H9 (cell line): ENCODE measurements around the gene GRIK3. TPM values are rescaled to one million over a fixed set of nuclear protein-coding genes. Genes with fewer than 3 reads are reported as not detected.

Experiments used
- DNase-seq: peaks from one replicate; pipeline ENCODE4 v3.0.0-alpha.2; 2017
- H2AFZ ChIP-seq: one replicate; pipeline ENCODE4 v1.6.1; 2013; ENCODE audit warnings: mild to moderate bottlenecking, low read length, control low read depth, moderate library complexity
- H2AK5ac ChIP-seq: 2 replicates; pipeline ENCODE4 v1.6.1; 2013; ENCODE audit warnings: low read length, control low read depth, mixed read lengths; ENCODE audit not compliant: insufficient read length
- H2BK120ac ChIP-seq: one replicate; pipeline ENCODE4 v1.6.1; 2013; ENCODE audit warnings: low read depth, mild to moderate bottlenecking, low read length, control low read depth, inconsistent platforms; ENCODE audit not compliant: poor library complexity, severe bottlenecking
- H2BK12ac ChIP-seq: 2 replicates; pipeline ENCODE4 v1.6.1; 2013; ENCODE audit warnings: low read length, control low read depth, mixed read lengths, low read depth; ENCODE audit not compliant: insufficient read length
- H2BK15ac ChIP-seq: 2 replicates; pipeline ENCODE4 v1.6.1; 2013; ENCODE audit warnings: low read depth, low read length, control low read depth
- H2BK20ac ChIP-seq: one replicate; pipeline ENCODE4 v1.6.1; 2013; ENCODE audit warnings: low read depth, mild to moderate bottlenecking, low read length, control low read depth, inconsistent platforms; ENCODE audit not compliant: poor library complexity, severe bottlenecking
- H2BK5ac ChIP-seq: 2 replicates; pipeline ENCODE4 v1.6.1; 2013; ENCODE audit warnings: low read length, control low read depth, mixed read lengths; ENCODE audit not compliant: insufficient read length
- H3K14ac ChIP-seq: 2 replicates; pipeline ENCODE4 v1.6.1; 2013; ENCODE audit warnings: low read length, control low read depth; ENCODE audit not compliant: insufficient read depth
- H3K18ac ChIP-seq: 2 replicates; pipeline ENCODE4 v1.6.1; 2013; ENCODE audit warnings: low read depth, mild to moderate bottlenecking, mixed read lengths, low read length, control low read depth; ENCODE audit not compliant: insufficient read length
- H3K23ac ChIP-seq: 2 replicates; pipeline ENCODE4 v1.6.1; 2013; ENCODE audit warnings: low read length, control low read depth, mixed read lengths, low read depth; ENCODE audit not compliant: insufficient read length
- H3K23me2 ChIP-seq: 2 replicates; pipeline ENCODE4 v1.6.1; 2013; ENCODE audit warnings: low read depth, mild to moderate bottlenecking, mixed read lengths, low read length, control low read depth; ENCODE audit not compliant: insufficient read length, poor library complexity, severe bottlenecking
- H3K27ac ChIP-seq: 2 replicates; pipeline ENCODE4 v1.5.1; 2013; ENCODE audit warnings: low read length, control low read depth, mixed read lengths, low read depth; ENCODE audit not compliant: insufficient read length
- H3K27me3 ChIP-seq: 2 replicates; pipeline ENCODE4 v1.6.1; 2013; ENCODE audit warnings: low read length, control low read depth, inconsistent platforms; ENCODE audit not compliant: insufficient read depth
- H3K4ac ChIP-seq: 2 replicates; pipeline ENCODE4 v1.6.1; 2013; ENCODE audit warnings: low read depth, mild to moderate bottlenecking, control low read depth, inconsistent platforms, low read length, moderate library complexity
- H3K4me1 ChIP-seq: 2 replicates; pipeline ENCODE4 v1.6.1; 2013; ENCODE audit warnings: low read length, control low read depth, inconsistent platforms; ENCODE audit not compliant: insufficient read depth
- H3K4me2 ChIP-seq: 2 replicates; pipeline ENCODE4 v1.6.1; 2013; ENCODE audit warnings: low read length, control low read depth, mixed read lengths; ENCODE audit not compliant: insufficient read length, insufficient read depth
- H3K56ac ChIP-seq: 2 replicates; pipeline ENCODE4 v1.6.1; 2013; ENCODE audit warnings: low read depth, mild to moderate bottlenecking, mixed read lengths, low read length, control low read depth; ENCODE audit not compliant: insufficient read length
- H3K79me1 ChIP-seq: 2 replicates; pipeline ENCODE4 v1.6.1; 2013; ENCODE audit warnings: low read depth, mild to moderate bottlenecking, moderate library complexity, low read length, control low read depth, inconsistent platforms; ENCODE audit not compliant: insufficient read depth, poor library complexity, severe bottlenecking
- H3K79me2 ChIP-seq: 2 replicates; pipeline ENCODE4 v1.6.1; 2013; ENCODE audit warnings: low read length, control low read depth, inconsistent platforms; ENCODE audit not compliant: insufficient read depth
- H3K9ac ChIP-seq: 2 replicates; pipeline ENCODE4 v1.6.1; 2013; ENCODE audit warnings: low read length, control low read depth, mixed read lengths; ENCODE audit not compliant: insufficient read length; ENCODE audit errors: extremely low read depth
- H3K9me3 ChIP-seq: one replicate; pipeline ENCODE4 v1.6.1; 2013; ENCODE audit warnings: low read depth, low read length, inconsistent platforms; ENCODE audit not compliant: control insufficient read depth
- H3T11ph ChIP-seq: one replicate; pipeline ENCODE4 v1.6.1; 2013; ENCODE audit warnings: mild to moderate bottlenecking, low read length, control low read depth, inconsistent platforms
- H4K20me1 ChIP-seq: one replicate; pipeline ENCODE4 v1.6.1; 2013; ENCODE audit not compliant: control insufficient read depth, insufficient read length, insufficient read depth
- H4K5ac ChIP-seq: 2 replicates; pipeline ENCODE4 v1.6.1; 2013; ENCODE audit warnings: low read depth, mild to moderate bottlenecking, mixed read lengths, low read length, control low read depth; ENCODE audit not compliant: insufficient read length
- H4K8ac ChIP-seq: replicated peaks from 2 replicates; pipeline ENCODE4 v1.6.1; 2013; ENCODE audit warnings: low read length, control low read depth, mixed read lengths, low read depth; ENCODE audit not compliant: insufficient read length
- H4K91ac ChIP-seq: 2 replicates; pipeline ENCODE4 v1.6.1; 2013; ENCODE audit warnings: low read depth, mild to moderate bottlenecking, moderate library complexity, mixed read lengths, low read length, control low read depth; ENCODE audit not compliant: insufficient read length
- H3K27ac Mint-ChIP-seq, 3 experiments: 2 replicates in 2 of 3; 3 replicates in 1 of 3; pipeline ENCODE4 v1.8.0; 2020 to 2021; ENCODE audit warnings: mixed read lengths in 3 of 3, mild to moderate bottlenecking in 1 of 3, moderate library complexity in 1 of 3
- H3K27me3 Mint-ChIP-seq: 2 replicates; pipeline ENCODE4 v1.8.0; 2021; ENCODE audit warnings: low read depth, mild to moderate bottlenecking, moderate library complexity, mixed read lengths
- H3K36me3 Mint-ChIP-seq, 3 experiments: 2 replicates in 2 of 3; 3 replicates in 1 of 3; pipeline ENCODE4 v1.8.0; 2020 to 2021; ENCODE audit warnings: low read depth in 3 of 3, mixed read lengths in 3 of 3; ENCODE audit not compliant: insufficient read depth in 1 of 3
- H3K4me1 Mint-ChIP-seq, 2 experiments: 2 replicates each; pipeline ENCODE4 v1.8.0; 2020; ENCODE audit warnings: mixed read lengths in 2 of 2
- H3K4me3 Mint-ChIP-seq, 2 experiments: 2 replicates in 1 of 2; 3 replicates in 1 of 2; pipeline ENCODE4 v1.8.0; 2020 to 2021; ENCODE audit warnings: mild to moderate bottlenecking in 2 of 2, mixed read lengths in 2 of 2, moderate library complexity in 1 of 2
- H3K9me3 Mint-ChIP-seq, 2 experiments: 2 replicates in 1 of 2; 3 replicates in 1 of 2; pipeline ENCODE4 v1.8.0; 2020; ENCODE audit warnings: mild to moderate bottlenecking in 2 of 2, mixed read lengths in 2 of 2, moderate library complexity in 1 of 2
- WGBS: extraction: QIAGEN DNeasy Blood & Tissue Kit; methylation state at CpG from one replicate; pipeline ENCODE4 v1.1.7; 2013; ENCODE audit warnings: missing lambda C conversion rate, low lambda C conversion rate, mixed read lengths; ENCODE audit not compliant: insufficient read length; ENCODE audit errors: extremely low coverage; 5-methylcytosine and 5-hydroxymethylcytosine counted together
- total RNA-seq: library from RNA; stranded (reverse); gene quantifications from 2 replicates; pipeline ENCODE4 v1.2.1, GENCODE V29; 2021
- TF ChIP-seq, protein P1 (sequence below): fragments of 200-600 bp; sonication (generic); conservative IDR thresholded peaks from 3 replicates; pipeline ENCODE4 v1.8.0; 2021; ENCODE audit warnings: antibody characterized with exemption, mild to moderate bottlenecking

GRIK3 gene
- total RNA-seq, 1 experiment from 2014 or later, result 1.7 TPM

DNA sequence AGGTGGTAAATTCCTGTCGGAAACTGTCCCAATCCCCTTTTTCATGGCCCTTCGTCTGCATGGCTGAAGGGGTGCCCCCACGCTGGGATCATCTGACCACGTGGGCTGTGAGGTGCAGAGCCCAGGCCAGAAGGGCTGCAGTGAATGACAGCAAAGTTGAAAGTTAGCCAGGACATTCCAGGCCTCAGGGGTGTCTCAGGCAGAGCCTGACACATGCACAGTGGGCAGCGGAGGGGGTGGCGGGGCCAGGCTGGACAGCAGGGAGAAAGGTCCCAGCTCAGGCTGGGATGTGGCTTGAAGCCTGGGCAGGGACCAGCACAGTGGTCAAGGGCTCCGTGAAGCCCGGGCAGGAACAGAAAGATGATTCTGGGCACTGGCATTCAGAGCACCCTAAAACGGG, 49.6 kb downstream of the GRIK3 start:
- DNase-seq, result no peak
- Mint-ChIP-seq H3K27ac (no peak overlapping the region), H3K4me1 (peaks cover 3 to 16% of the 10 kb centered on the region in 2 experiments), H3K4me3 (no peak overlapping the region), H3K36me3 (no peaks in the 10 kb centered on the region), H3K9me3 (no peaks in the 10 kb centered on the region; a peak in 1 of 5 replicates), H3K27me3 (peaks cover 8% of the 10 kb centered on the region)
- H3K18ac ChIP-seq, result no peak overlapping the region
- no peak overlapping the region for H2AK5ac ChIP-seq
- no peak overlapping the region for H3K23ac ChIP-seq
- H3K79me2 ChIP-seq, result no peaks in the 10 kb centered on the region
- no peak overlapping the region for H3K9ac ChIP-seq
- no peak overlapping the region for H2BK15ac ChIP-seq
- H3K14ac ChIP-seq, result no peak overlapping the region
- no peak overlapping the region for H4K91ac ChIP-seq
- TF ChIP-seq, protein P1, sequence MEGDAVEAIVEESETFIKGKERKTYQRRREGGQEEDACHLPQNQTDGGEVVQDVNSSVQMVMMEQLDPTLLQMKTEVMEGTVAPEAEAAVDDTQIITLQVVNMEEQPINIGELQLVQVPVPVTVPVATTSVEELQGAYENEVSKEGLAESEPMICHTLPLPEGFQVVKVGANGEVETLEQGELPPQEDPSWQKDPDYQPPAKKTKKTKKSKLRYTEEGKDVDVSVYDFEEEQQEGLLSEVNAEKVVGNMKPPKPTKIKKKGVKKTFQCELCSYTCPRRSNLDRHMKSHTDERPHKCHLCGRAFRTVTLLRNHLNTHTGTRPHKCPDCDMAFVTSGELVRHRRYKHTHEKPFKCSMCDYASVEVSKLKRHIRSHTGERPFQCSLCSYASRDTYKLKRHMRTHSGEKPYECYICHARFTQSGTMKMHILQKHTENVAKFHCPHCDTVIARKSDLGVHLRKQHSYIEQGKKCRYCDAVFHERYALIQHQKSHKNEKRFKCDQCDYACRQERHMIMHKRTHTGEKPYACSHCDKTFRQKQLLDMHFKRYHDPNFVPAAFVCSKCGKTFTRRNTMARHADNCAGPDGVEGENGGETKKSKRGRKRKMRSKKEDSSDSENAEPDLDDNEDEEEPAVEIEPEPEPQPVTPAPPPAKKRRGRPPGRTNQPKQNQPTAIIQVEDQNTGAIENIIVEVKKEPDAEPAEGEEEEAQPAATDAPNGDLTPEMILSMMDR, result no peak
- no peak overlapping the region for H3T11ph ChIP-seq
- H2BK20ac ChIP-seq, result no peak overlapping the region
- H3K4me1 ChIP-seq, result no peaks in the 10 kb centered on the region
- no peaks in the 10 kb centered on the region for H3K9me3 ChIP-seq
- no peak overlapping the region for H2BK120ac ChIP-seq
- H3K56ac ChIP-seq, result no peak overlapping the region
- no peak overlapping the region for H3K27ac ChIP-seq
- no peak overlapping the region for H2BK5ac ChIP-seq
- no peak overlapping the region for H2AFZ ChIP-seq
- no peaks in the 10 kb centered on the region for H4K20me1 ChIP-seq
- H2BK12ac ChIP-seq, result no peak overlapping the region
- no peak overlapping the region for H3K4ac ChIP-seq
- no peak overlapping the region for H4K8ac ChIP-seq
- no peaks in the 10 kb centered on the region for H3K27me3 ChIP-seq
- no peaks in the 10 kb centered on the region for H3K23me2 ChIP-seq
- no CpG with 5 or more reads among the region's 9 CpGs for WGBS
- H3K4me2 ChIP-seq, result no peak overlapping the region
- no peaks in the 10 kb centered on the region for H3K79me1 ChIP-seq
- H4K5ac ChIP-seq, result no peak overlapping the region
